Osteoblast (primary cell): ENCODE results near the gene SNCAIP. TPM values are rescaled to one million over a fixed set of nuclear protein-coding genes. Genes with fewer than 3 reads are reported as not detected.

Experiments
- DNase-seq: peaks from one replicate; pipeline ENCODE4 v3.0.0; 2011; ENCODE audit warnings: low spot score, mixed read lengths; ENCODE audit not compliant: insufficient read length; ENCODE audit errors: missing footprints
- H2AFZ ChIP-seq: 2 replicates; pipeline ENCODE4 v1.6.0; 2011; ENCODE audit warnings: mild to moderate bottlenecking, low read length
- H3K27ac ChIP-seq: 2 replicates; pipeline ENCODE4 v1.5.1; 2011; ENCODE audit warnings: mild to moderate bottlenecking, low read depth, low read length, moderate library complexity
- H3K27me3 ChIP-seq: 2 replicates; pipeline ENCODE4 v1.6.0; 2012; ENCODE audit warnings: mild to moderate bottlenecking, control low read depth, inconsistent platforms, low read length, moderate library complexity; ENCODE audit not compliant: insufficient read depth
- H3K36me3 ChIP-seq: 2 replicates; pipeline ENCODE4 v1.5.1; 2011; ENCODE audit warnings: mild to moderate bottlenecking, low read length, control low read depth, moderate library complexity; ENCODE audit not compliant: insufficient read depth
- H3K4me1 ChIP-seq: 2 replicates; pipeline ENCODE4 v1.5.1; 2011; ENCODE audit warnings: mild to moderate bottlenecking, low read length, control low read depth, moderate library complexity; ENCODE audit not compliant: insufficient read depth
- H3K4me2 ChIP-seq: 2 replicates; pipeline ENCODE4 v1.6.0; 2011; ENCODE audit warnings: mild to moderate bottlenecking, low read length; ENCODE audit not compliant: insufficient read depth
- H3K4me3 ChIP-seq: fragments of 200-600 bp; sonication (generic); 3 replicates; pipeline ENCODE4 v1.5.1; 2012; ENCODE audit warnings: mild to moderate bottlenecking, low read length, inconsistent platforms; ENCODE audit not compliant: insufficient read depth
- H3K79me2 ChIP-seq: 2 replicates; pipeline ENCODE4 v1.6.0; 2012; ENCODE audit warnings: mild to moderate bottlenecking, low read length, control low read depth, inconsistent platforms; ENCODE audit not compliant: insufficient read depth
- H3K9me3 ChIP-seq: 2 replicates; pipeline ENCODE4 v1.5.1; 2011; ENCODE audit warnings: low read depth, low read length, control low read depth
- H4K20me1 ChIP-seq: 2 replicates; pipeline ENCODE4 v1.6.0; 2012; ENCODE audit warnings: mild to moderate bottlenecking, low read length, control low read depth; ENCODE audit not compliant: insufficient read depth
- total RNA-seq: library from RNA; depleted of rRNA; stranded (reverse); fragments of >200 nt; gene quantifications from 2 replicates; pipeline ENCODE4 v1.2.3, GENCODE V29; 2012
- TF ChIP-seq, protein P1 (sequence below): IDR thresholded peaks from 2 replicates; pipeline ENCODE4 v1.5.1; 2011; ENCODE audit warnings: mild to moderate bottlenecking, low read depth, low read length, moderate library complexity; ENCODE audit errors: extremely low read depth

SNCAIP gene
- total RNA-seq, 1 donor, result 6.2 TPM

DNA sequence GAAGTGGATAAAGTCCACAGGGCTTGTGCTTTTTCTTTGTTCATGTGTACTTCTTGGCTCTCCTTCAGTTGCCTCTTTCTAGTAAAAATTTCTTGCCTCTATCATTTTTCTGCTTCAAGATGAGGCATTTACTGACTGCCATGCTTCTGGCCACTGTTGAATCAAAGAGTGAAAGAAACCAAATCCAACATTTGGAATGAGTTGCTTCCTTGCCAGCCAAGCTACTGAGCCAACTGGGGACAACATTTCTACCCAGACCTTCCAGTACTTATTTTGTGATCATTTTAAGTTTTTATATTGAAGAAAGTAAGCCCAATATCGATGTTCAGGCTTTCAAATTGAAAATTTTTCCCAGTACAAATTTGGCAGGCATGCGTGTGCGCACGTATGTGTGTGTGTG lies 73.2 kb downstream of the SNCAIP start:
- DNase-seq, result no peak
- Histone ChIP-seq H3K4me1 (peaks cover 3% of the 10 kb centered on the region), H3K27me3 (no peaks in the 10 kb centered on the region), H3K4me3 (no peak overlapping the region), H3K79me2 (no peaks in the 10 kb centered on the region), H3K36me3 (no peaks in the 10 kb centered on the region), H3K9me3 (no peaks in the 10 kb centered on the region), H3K4me2 (no peak overlapping the region), H3K27ac (no peak overlapping the region), H2AFZ (no peak overlapping the region), H4K20me1 (no peaks in the 10 kb centered on the region)
- TF ChIP-seq, protein P1, sequence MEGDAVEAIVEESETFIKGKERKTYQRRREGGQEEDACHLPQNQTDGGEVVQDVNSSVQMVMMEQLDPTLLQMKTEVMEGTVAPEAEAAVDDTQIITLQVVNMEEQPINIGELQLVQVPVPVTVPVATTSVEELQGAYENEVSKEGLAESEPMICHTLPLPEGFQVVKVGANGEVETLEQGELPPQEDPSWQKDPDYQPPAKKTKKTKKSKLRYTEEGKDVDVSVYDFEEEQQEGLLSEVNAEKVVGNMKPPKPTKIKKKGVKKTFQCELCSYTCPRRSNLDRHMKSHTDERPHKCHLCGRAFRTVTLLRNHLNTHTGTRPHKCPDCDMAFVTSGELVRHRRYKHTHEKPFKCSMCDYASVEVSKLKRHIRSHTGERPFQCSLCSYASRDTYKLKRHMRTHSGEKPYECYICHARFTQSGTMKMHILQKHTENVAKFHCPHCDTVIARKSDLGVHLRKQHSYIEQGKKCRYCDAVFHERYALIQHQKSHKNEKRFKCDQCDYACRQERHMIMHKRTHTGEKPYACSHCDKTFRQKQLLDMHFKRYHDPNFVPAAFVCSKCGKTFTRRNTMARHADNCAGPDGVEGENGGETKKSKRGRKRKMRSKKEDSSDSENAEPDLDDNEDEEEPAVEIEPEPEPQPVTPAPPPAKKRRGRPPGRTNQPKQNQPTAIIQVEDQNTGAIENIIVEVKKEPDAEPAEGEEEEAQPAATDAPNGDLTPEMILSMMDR, result no peak

DNA sequence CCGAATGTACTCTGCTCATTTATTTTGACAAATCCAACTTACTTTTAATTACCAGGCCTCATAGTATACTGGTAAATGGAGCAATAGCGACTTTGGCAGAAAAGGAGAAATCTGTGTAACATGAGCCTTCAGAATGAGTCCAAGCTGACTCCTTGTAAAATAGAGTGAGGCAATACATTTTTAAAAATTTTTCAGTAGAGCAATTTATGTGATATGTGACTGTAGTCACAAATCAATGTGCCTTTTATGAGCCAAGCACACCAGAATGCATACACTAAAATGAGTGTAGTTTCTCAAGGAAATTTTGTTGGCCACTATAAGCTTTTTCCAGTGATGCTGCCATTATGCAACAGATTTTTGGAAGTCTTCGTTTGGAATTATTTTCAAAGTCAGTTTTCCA lies 73.8 kb downstream of the SNCAIP start:
- Histone ChIP-seq H3K4me3 (no peak overlapping the region), H3K4me2 (no peak overlapping the region), H3K4me1 (peaks cover 3% of the 10 kb centered on the region), H3K27me3 (no peaks in the 10 kb centered on the region), H3K9me3 (no peaks in the 10 kb centered on the region), H3K79me2 (no peaks in the 10 kb centered on the region), H2AFZ (no peak overlapping the region), H4K20me1 (no peaks in the 10 kb centered on the region), H3K36me3 (no peaks in the 10 kb centered on the region), H3K27ac (no peak overlapping the region)
- TF ChIP-seq, protein P1, result no peak
- no peak for DNase-seq

DNA sequence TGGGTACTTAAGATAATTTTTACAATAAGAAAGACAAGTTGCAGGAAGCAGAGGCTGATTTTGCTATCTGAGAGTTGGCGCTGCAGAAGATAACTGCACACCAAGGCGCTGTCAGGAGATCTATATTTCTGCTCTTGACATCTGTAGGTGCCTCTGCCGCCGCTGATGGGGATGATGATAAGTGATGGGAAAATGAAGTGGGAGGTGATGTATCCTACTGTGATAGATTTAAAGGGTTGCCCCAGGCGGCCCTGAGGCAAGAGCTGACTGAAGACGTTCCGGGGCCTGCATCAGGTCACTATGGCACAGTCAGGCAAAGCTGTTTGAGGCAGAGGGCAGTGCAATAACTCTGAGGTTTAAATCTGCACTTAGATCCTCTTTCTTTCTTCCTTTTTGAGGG lies 78.1 kb downstream of the SNCAIP start:
- Histone ChIP-seq H3K27ac (no peak overlapping the region), H3K4me1 (peaks cover 3% of the 10 kb centered on the region), H3K9me3 (no peaks in the 10 kb centered on the region), H3K4me3 (no peak overlapping the region), H3K36me3 (no peaks in the 10 kb centered on the region), H3K79me2 (no peaks in the 10 kb centered on the region), H3K27me3 (no peaks in the 10 kb centered on the region), H2AFZ (no peak overlapping the region), H3K4me2 (no peak overlapping the region), H4K20me1 (no peaks in the 10 kb centered on the region)
- TF ChIP-seq, protein P1, result no peak
- DNase-seq, result no peak

DNA sequence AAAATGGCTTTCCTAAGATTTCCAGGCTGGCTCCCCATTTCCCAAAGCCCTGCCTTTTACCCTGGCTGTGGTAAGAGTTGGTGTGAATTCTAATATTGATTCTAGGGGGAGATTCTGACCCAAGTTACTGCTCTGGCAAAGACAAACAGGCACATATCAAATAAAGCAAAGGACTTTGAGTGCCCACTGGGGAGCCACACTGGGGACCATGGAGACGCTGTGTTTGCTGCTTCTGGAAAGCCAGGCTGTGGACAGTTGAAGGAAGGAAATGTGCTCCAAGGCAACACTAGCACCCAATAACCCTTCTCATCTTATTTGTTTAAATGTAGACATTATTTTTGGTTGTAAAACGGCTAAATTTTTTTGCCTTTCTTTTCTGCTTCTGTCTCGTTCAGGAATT lies 78.7 kb downstream of the SNCAIP start:
- Histone ChIP-seq H2AFZ (no peak overlapping the region), H3K4me1 (no peaks in the 10 kb centered on the region), H3K36me3 (no peaks in the 10 kb centered on the region), H3K79me2 (no peaks in the 10 kb centered on the region), H3K9me3 (no peaks in the 10 kb centered on the region), H3K27me3 (no peaks in the 10 kb centered on the region), H4K20me1 (no peaks in the 10 kb centered on the region), H3K27ac (no peak overlapping the region), H3K4me3 (no peak overlapping the region), H3K4me2 (no peak overlapping the region)
- TF ChIP-seq, protein P1, result no peak
- no peak for DNase-seq
